Caco-2 (cell line): ENCODE data around the gene CCNQ. TPM values are rescaled to one million over a fixed set of nuclear protein-coding genes. Genes with fewer than 3 reads are reported as not detected.

ENCODE experiments used
- BruUV-seq: library from RNA; stranded (reverse); fragments of 400-500 nt; replicated peaks from 2 replicates; lab custom pipeline; 2021; lab: Mats Ljungman, UMichigan
- CTCF ChIA-PET: fragments of 300-600 bp; sonication (Branson Sonifier 250); formaldehyde crosslinking; loops from one replicate; lab custom pipeline; 2022; ENCODE audit warnings: antibody characterized with exemption; lab: Charles Lee
- POLR2A ChIA-PET: fragments of 300-600 bp; sonication (Branson Sonifier 250); formaldehyde crosslinking; loops from one replicate; lab custom pipeline; 2022; ENCODE audit warnings: antibody characterized with exemption; lab: Charles Lee
- DNase-seq, 2 experiments: peaks; one replicate each; pipeline versions ENCODE4 v3.0.0 to v3.0.0-alpha.2; 2020 to 2022
- H3K27me3 ChIP-seq: replicated peaks from 2 replicates; pipeline ENCODE4 v1.6.0; 2011; ENCODE audit warnings: low read length; ENCODE audit not compliant: control insufficient read depth, insufficient read depth
- H3K36me3 ChIP-seq: 2 replicates; pipeline ENCODE4 v1.5.1; 2011; ENCODE audit warnings: low read length; ENCODE audit not compliant: control insufficient read depth, insufficient read depth
- H3K4me1 ChIP-seq: fragments of 250-450 bp; sonication (Bioruptor Pico); 2 replicates; pipeline ENCODE4 v1.5.1; 2020; ENCODE audit warnings: mild to moderate bottlenecking
- H3K4me3 ChIP-seq: 2 replicates; pipeline ENCODE4 v1.5.1; 2011; ENCODE audit warnings: low read depth, mild to moderate bottlenecking, control low read depth, low read length
- H3K9me3 ChIP-seq: fragments of 250-450 bp; sonication (Bioruptor Pico); 2 replicates; pipeline ENCODE4 v1.5.1; 2020; ENCODE audit warnings: mild to moderate bottlenecking, moderate library complexity
- H3K27ac Mint-ChIP-seq: one replicate; pipeline ENCODE4 v1.8.0; 2022; ENCODE audit warnings: mixed read lengths; ENCODE audit not compliant: unreplicated experiment
- H3K27me3 Mint-ChIP-seq: one replicate; pipeline ENCODE4 v1.8.0; 2022; ENCODE audit warnings: mixed read lengths; ENCODE audit not compliant: insufficient read depth, unreplicated experiment
- H3K36me3 Mint-ChIP-seq: one replicate; pipeline ENCODE4 v1.8.0; 2022; ENCODE audit warnings: mild to moderate bottlenecking, mixed read lengths; ENCODE audit not compliant: insufficient read depth, unreplicated experiment
- H3K4me1 Mint-ChIP-seq: one replicate; pipeline ENCODE4 v1.8.0; 2022; ENCODE audit warnings: low read depth, mixed read lengths; ENCODE audit not compliant: unreplicated experiment
- H3K4me3 Mint-ChIP-seq: one replicate; pipeline ENCODE4 v1.8.0; 2022; ENCODE audit warnings: mild to moderate bottlenecking, moderate library complexity, mixed read lengths; ENCODE audit not compliant: unreplicated experiment
- H3K9me3 Mint-ChIP-seq: one replicate; pipeline ENCODE4 v1.8.0; 2022; ENCODE audit warnings: mixed read lengths; ENCODE audit not compliant: unreplicated experiment
- intact Hi-C: fragments of 100-400 bp; cut with micrococcal nuclease; formaldehyde crosslinking; loops from one replicate; pipeline ENCODE4 v1.10.0; 2022; ENCODE audit not compliant: unreplicated experiment
- total RNA-seq: library from RNA; stranded (reverse); gene quantifications from 2 replicates; pipeline ENCODE4 v1.2.3, GENCODE V29; 2022
- TF ChIP-seq, protein P1 (sequence below), 2 experiments: fragments of 200-600 bp in 1 of 2; IDR thresholded peaks; 1 replicate in 1 of 2; 2 replicates in 1 of 2; pipeline versions ENCODE4 v1.5.1 to v1.8.0; 2011 to 2022; ENCODE audit warnings: antibody characterized with exemption in 1 of 2, control low read depth in 1 of 2, inconsistent platforms in 1 of 2, low read depth in 1 of 2, low read length in 1 of 2, mild to moderate bottlenecking in 1 of 2, moderate library complexity in 1 of 2; ENCODE audit not compliant: insufficient read depth in 1 of 2, severe bottlenecking in 1 of 2, unreplicated experiment in 1 of 2

CCNQ gene
- total RNA-seq, 1 experiment from 2014 or later, result 23.8 TPM

DNA sequence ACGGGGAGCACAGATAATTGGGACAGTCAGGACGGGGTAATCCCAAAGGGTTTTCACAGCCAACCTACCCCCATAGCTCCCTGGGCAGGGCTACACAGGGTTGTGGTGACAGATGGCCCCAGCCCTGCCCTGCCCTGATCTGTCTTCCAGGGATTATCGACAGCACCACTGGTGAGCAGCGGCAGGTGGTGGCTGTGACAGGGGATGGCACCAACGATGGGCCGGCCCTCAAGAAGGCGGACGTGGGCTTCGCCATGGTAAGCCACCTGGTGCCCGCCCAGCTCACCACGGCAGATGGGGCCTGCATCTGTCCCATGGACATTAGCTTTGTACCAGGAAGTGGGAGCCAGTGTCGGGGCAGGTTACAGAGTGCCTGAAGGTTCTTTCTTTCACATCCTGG lies 42.2 kb downstream of the CCNQ start:
- H3K4me3 ChIP-seq, result no peak overlapping the region
- H3K27me3 ChIP-seq, result no peaks in the 10 kb centered on the region
- peaks cover 2% of the 10 kb centered on the region for H3K27me3 Mint-ChIP-seq
- CTCF ChIA-PET, result interaction anchor here (0.8 kb wide), 1 partner anchor 18 kb away, joined by 3 read pairs; no protein-coding TSS in a partner anchor
- no peaks in the 10 kb centered on the region for H3K9me3 ChIP-seq
- no peak overlapping the region for H3K4me3 Mint-ChIP-seq
- H3K36me3 Mint-ChIP-seq, result no peaks in the 10 kb centered on the region
- H3K4me1 Mint-ChIP-seq, result no peaks in the 10 kb centered on the region
- H3K27ac Mint-ChIP-seq, result no peak overlapping the region
- BruUV-seq, result no TSS peak
- intact Hi-C loops, result loop anchor here (1.0 to 5.0 kb wide), 2 partner anchors 41 to 112 kb away; partner anchors contain the start of gene CCNQ
- H3K36me3 ChIP-seq, result no peaks in the 10 kb centered on the region
- TF ChIP-seq, protein P1, sequence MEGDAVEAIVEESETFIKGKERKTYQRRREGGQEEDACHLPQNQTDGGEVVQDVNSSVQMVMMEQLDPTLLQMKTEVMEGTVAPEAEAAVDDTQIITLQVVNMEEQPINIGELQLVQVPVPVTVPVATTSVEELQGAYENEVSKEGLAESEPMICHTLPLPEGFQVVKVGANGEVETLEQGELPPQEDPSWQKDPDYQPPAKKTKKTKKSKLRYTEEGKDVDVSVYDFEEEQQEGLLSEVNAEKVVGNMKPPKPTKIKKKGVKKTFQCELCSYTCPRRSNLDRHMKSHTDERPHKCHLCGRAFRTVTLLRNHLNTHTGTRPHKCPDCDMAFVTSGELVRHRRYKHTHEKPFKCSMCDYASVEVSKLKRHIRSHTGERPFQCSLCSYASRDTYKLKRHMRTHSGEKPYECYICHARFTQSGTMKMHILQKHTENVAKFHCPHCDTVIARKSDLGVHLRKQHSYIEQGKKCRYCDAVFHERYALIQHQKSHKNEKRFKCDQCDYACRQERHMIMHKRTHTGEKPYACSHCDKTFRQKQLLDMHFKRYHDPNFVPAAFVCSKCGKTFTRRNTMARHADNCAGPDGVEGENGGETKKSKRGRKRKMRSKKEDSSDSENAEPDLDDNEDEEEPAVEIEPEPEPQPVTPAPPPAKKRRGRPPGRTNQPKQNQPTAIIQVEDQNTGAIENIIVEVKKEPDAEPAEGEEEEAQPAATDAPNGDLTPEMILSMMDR (IDR thresholded peaks at IDR 0.05; ENCODE audit: insufficient read depth in 1 of 2, low read depth in 1 of 2, low read length in 1 of 2, severe bottlenecking in 1 of 2, unreplicated experiment in 1 of 2), result no peak
- DNase-seq, result no peak
- POLR2A ChIA-PET, result no interaction called here
- H3K4me1 ChIP-seq, result no peaks in the 10 kb centered on the region
- no peaks in the 10 kb centered on the region for H3K9me3 Mint-ChIP-seq

DNA sequence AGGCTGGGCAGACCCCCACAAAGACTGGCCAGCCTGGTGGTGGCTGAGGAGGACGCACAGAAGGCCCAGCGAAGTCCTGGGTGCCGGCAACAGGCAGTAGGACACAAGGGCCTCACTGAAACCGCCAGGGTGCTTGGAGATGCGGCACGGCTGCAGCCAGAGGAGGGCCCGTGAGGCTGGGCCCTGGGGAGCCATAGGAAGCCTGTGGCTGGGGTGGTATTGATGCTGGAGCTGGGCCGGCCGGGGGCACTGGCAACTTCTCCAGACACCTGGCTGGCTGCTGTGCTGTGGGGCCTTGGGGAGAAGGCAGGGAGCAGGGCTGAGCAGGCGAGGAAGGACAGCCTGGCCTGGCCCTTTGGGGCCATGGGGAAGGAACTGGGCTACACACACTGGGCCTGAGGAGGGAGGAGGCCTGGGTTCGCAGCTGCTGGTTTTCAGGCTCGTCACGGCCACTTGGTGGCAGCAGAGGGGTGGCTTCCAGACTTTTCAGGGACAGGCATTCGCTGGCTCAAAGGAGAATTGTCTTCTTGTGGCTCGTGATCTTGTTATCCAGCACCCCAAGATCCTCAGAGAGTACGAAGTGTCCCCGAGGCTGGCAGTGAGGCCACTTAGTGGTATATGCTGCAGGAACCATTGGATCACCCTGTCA lies 44.3 kb downstream of the CCNQ start:
- H3K27me3 ChIP-seq, result no peaks in the 10 kb centered on the region
- no peaks in the 10 kb centered on the region for H3K4me1 ChIP-seq
- H3K4me3 ChIP-seq, result no peak overlapping the region
- Mint-ChIP-seq H3K27me3 (peaks cover 2% of the 10 kb centered on the region), H3K36me3 (no peaks in the 10 kb centered on the region), H3K4me1 (no peaks in the 10 kb centered on the region), H3K4me3 (no peak overlapping the region), H3K9me3 (no peaks in the 10 kb centered on the region), H3K27ac (no peak overlapping the region)
- POLR2A ChIA-PET, result no interaction called here
- CTCF ChIA-PET, result interaction anchor here (0.6 to 1.8 kb wide), 8 partner anchors 10 to 169 kb away, joined by 3 to 6 read pairs (median 3); partner anchors contain the start of gene DUSP9
- intact Hi-C loops, result loop anchor here (5.0 kb wide), 1 partner anchor 43 kb away; the partner anchor contains the start of gene CCNQ
- DNase-seq, result peak; percentile 68 to 72
- H3K36me3 ChIP-seq, result no peaks in the 10 kb centered on the region
- TF ChIP-seq, protein P1 (IDR thresholded peaks at IDR 0.05; ENCODE audit: insufficient read depth in 1 of 2, low read depth in 1 of 2, low read length in 1 of 2, severe bottlenecking in 1 of 2, unreplicated experiment in 1 of 2), result peak; percentile 65 to 78
- H3K9me3 ChIP-seq, result no peaks in the 10 kb centered on the region
- no TSS peak for BruUV-seq

DNA sequence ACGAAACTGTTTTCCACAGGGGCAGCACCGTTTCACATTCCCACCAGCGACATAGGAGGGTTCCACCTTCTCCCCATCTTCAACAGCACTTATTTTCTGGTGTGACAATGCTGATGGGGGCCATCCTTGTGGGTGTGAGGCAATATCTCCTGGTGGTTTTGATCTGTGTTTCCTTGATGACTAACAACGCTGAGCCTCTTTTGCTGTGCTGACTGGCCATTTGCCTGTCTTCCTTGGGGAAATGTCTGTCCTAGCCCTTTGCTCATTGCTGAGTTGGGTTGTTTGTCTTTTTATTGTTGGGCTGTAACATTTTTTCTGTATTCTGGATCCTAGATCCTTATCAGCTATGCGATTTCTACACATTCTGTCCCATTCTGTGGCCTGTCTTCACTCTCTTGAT lies 47.8 kb downstream of the CCNQ start:
- no TSS peak for BruUV-seq
- no peak overlapping the region for H3K27ac Mint-ChIP-seq
- H3K4me1 Mint-ChIP-seq, result no peaks in the 10 kb centered on the region
- no peaks in the 10 kb centered on the region for H3K27me3 Mint-ChIP-seq
- POLR2A ChIA-PET, result no interaction called here
- Histone ChIP-seq H3K27me3 (no peaks in the 10 kb centered on the region), H3K9me3 (no peaks in the 10 kb centered on the region), H3K4me1 (no peaks in the 10 kb centered on the region), H3K36me3 (no peaks in the 10 kb centered on the region), H3K4me3 (no peak overlapping the region)
- no peaks in the 10 kb centered on the region for H3K36me3 Mint-ChIP-seq
- TF ChIP-seq, protein P1 (IDR thresholded peaks at IDR 0.05; ENCODE audit: insufficient read depth in 1 of 2, low read depth in 1 of 2, low read length in 1 of 2, severe bottlenecking in 1 of 2, unreplicated experiment in 1 of 2), result no peak
- CTCF ChIA-PET, result interaction anchor here (0.5 kb wide), 1 partner anchor 136 kb away, joined by 3 read pairs; no protein-coding TSS in a partner anchor
- intact Hi-C loops, result no loop called here
- DNase-seq, result no peak
- no peaks in the 10 kb centered on the region for H3K9me3 Mint-ChIP-seq
- no peak overlapping the region for H3K4me3 Mint-ChIP-seq
